Measurements from ENCODE around the gene MRPS34.
"Not testable (repeated sequence)": the region's sequence is repeated elsewhere in the genome, so short reads cannot be mapped to it uniquely, and the experiment has no call there.

Gene MRPS34

DNA sequence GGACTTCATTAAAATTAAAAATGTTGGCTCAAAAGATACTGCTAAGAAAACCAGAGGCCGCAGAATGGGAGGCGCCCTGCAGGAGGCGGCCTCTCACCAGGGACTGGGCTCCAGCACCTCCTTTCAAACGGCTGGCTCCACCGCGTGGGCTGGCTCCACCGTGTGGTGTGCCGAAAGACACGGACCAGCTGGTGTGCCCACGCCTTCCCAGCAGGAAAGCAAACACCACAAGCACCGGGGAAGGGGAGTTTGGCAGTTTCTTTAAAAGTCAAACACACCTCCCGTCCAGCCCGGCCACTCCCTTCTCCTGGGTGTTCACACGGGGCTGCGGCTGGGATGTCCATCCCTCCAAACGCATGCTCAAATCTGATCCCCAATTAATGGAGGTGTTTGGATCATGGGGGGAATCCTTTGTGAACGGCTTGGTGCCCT, 39.8 kb upstream of the MRPS34 start:
- TF ChIP-seq JUND (IDR thresholded peaks at IDR 0.05; ENCODE audit: low read depth) = no peak
- in situ Hi-C loops (cut with HindIII; ENCODE audit: low pct_unique_long_range_greater_than_20kb, low sequenced_read_pairs) = no loop called here
- peak; percentile 74 to 88 for DNase-seq (ENCODE audit: low read depth in 1 of 2, low spot score in 1 of 2)

DNA sequence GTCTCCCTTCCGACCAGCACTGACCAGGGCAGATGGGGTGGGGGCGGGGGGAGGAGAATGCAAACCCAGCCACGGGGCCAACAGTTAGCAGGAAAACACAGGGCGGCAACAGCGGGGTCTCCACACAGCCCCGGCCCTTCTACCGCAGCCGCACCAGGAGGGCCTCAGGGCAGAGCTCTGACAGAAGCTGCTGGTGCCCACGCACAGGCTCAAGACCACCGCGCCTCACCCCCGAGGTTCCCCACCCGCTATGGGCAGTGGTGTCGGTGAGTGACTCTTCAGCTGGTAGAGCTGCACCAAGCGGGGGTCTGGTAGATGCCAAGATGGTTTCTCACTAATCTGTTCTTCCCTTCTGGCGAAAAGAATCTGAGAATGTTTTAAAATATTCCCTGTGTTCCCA, 37.6 kb upstream of the MRPS34 start:
- TF ChIP-seq JUND (IDR thresholded peaks at IDR 0.05; ENCODE audit: low read depth) = no peak
- in situ Hi-C loops (cut with HindIII; ENCODE audit: low pct_unique_long_range_greater_than_20kb, low sequenced_read_pairs) = no loop called here
- DNase-seq (ENCODE audit: low read depth in 1 of 2, low spot score in 1 of 2) = no peak

DNA sequence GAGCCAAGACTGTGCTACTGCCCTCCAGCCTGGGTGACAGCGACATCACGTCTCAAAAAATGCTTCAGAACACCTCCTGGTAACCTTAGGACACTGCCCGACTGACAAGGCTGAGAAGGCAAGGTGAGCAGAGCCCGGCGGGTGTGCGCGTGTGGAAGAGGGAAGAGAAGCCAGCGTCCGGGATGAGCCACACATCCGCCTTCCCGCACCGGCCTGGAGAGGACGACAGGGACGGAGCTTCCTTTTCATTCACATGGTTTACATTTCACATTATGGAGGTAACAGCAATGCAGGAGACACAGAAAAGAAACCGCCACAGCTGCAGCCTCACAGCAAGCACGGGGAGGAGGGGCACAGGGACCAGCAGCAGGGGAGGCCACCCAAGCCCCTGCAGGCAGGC, 37.2 kb upstream of the MRPS34 start:
- no peak for DNase-seq (ENCODE audit: low read depth in 1 of 2, low spot score in 1 of 2)
- in situ Hi-C loops (cut with HindIII; ENCODE audit: low pct_unique_long_range_greater_than_20kb, low sequenced_read_pairs) = no loop called here
- TF ChIP-seq JUND (IDR thresholded peaks at IDR 0.05; ENCODE audit: low read depth) = no peak

DNA sequence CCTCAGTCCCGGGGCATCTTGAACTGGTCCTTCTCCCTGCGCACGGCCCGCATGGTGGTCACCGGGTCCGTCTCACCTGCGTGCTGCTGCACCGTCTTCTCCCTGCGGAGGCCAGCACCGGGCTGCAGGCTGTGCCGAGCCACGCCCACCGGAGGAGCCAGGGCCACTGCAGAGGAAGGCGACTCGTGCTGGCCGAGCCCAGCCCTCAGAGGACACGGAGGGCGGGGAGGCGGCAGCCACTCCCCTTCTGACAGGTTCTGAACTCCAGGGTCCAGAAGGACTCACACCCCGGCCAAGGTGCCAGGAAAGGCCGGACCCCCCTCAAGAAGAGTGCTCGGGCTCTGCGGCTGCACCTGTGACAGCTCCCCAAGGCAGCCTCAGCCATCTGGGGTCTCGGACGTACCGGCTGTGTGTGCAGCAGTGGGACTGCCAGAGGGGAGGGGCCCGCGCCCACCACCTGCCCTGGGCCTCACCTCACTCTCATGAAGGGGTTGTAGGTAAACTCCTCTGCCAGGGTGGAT, 36.4 kb upstream of the MRPS34 start:
- DNase-seq (ENCODE audit: low read depth in 1 of 2, low spot score in 1 of 2) = no peak
- in situ Hi-C loops (cut with HindIII; ENCODE audit: low pct_unique_long_range_greater_than_20kb, low sequenced_read_pairs) = no loop called here
- no peak for TF ChIP-seq JUND (IDR thresholded peaks at IDR 0.05; ENCODE audit: low read depth)

DNA sequence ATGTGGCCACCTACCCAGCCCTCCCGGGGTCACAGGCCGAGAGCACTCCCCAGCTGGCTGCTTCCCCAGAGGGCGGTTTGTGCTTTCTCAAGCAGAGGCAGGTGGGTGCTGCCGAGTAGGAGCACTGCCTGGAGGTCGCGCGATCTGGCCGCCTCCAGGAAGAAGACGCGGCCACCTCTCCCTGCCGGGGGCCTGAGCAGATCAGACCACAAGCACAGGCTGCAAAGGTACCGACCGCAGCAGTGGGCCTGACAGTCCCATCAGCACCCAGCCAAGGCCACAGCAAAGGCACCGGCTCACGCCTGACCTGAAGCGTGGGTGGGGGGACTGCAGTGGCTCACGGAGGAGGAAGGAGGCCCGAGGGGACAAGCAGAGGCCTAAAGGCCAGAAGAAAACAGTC, 35.8 kb upstream of the MRPS34 start:
- TF ChIP-seq JUND (IDR thresholded peaks at IDR 0.05; ENCODE audit: low read depth) = no peak
- in situ Hi-C loops (cut with HindIII; ENCODE audit: low pct_unique_long_range_greater_than_20kb, low sequenced_read_pairs) = no loop called here
- no peak for DNase-seq (ENCODE audit: low read depth in 1 of 2, low spot score in 1 of 2)

DNA sequence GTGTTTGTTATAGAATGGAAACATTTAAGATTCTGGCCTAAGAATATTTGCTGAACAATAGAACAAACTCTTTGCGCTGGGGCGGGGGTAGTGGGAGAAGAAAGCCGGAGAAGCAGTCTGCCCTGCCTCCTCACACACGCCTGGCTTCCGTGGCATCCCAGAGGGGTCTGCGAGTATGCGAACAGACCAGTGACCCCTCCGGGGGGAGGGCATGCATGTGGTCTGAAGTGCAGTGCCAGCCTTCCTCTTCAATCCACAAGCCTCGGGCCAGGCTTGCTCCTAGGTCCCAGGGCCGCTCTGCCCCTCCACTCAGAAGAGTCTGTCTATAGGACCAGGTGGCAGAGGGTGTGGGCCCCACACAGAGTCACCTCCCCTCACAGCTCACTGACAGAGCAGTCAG, 34.7 kb upstream of the MRPS34 start:
- no peak for TF ChIP-seq JUND (IDR thresholded peaks at IDR 0.05; ENCODE audit: low read depth)
- in situ Hi-C loops (cut with HindIII; ENCODE audit: low pct_unique_long_range_greater_than_20kb, low sequenced_read_pairs) = no loop called here
- no peak for DNase-seq (ENCODE audit: low read depth in 1 of 2, low spot score in 1 of 2)

DNA sequence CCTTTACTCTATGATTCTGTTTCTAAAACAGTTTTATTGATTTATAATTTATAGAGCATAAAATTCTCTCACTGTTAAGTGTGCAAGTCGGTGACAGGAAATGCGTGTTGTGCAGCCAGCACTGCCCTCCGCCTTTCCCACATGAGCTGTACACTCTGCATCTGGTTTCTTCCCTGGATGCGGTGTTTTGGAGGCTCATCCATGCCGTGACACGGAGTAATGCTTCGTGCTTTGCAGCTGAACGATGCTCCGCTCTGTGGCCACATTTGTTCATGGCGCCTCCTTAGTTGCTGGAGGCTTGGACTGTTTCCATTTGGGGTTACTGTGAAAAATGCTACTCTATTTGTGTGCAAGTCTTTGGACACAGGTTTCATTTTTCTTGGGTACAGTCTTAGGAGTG, 27.8 kb upstream of the MRPS34 start:
- in situ Hi-C loops (cut with HindIII; ENCODE audit: low pct_unique_long_range_greater_than_20kb, low sequenced_read_pairs) = no loop called here
- no peak for DNase-seq (ENCODE audit: low read depth in 1 of 2, low spot score in 1 of 2)
- no peak for TF ChIP-seq JUND (IDR thresholded peaks at IDR 0.05; ENCODE audit: low read depth)

DNA sequence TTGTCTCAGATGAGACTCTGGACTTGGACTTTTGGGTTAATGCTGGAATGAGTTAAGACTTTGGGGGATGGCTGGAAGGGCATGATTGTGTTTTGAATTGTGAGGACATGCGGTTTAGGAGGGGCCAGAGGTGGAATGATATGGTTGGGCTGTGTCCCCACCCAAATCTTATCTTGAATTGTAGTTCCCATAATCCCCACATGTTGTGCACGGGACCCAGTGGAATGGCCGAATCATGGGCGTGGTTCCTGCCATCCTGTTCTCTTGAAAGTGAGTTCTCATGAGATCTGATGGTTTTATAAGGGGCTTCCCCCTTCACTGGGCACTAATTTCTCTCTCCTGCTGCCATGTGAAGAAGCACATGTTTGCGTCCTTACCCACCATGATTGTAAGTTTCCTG, 26.3 kb upstream of the MRPS34 start:
- in situ Hi-C loops (cut with HindIII; ENCODE audit: low pct_unique_long_range_greater_than_20kb, low sequenced_read_pairs); DNase-seq (ENCODE audit: low read depth in 1 of 2, low spot score in 1 of 2): not testable (repeated sequence)

DNA sequence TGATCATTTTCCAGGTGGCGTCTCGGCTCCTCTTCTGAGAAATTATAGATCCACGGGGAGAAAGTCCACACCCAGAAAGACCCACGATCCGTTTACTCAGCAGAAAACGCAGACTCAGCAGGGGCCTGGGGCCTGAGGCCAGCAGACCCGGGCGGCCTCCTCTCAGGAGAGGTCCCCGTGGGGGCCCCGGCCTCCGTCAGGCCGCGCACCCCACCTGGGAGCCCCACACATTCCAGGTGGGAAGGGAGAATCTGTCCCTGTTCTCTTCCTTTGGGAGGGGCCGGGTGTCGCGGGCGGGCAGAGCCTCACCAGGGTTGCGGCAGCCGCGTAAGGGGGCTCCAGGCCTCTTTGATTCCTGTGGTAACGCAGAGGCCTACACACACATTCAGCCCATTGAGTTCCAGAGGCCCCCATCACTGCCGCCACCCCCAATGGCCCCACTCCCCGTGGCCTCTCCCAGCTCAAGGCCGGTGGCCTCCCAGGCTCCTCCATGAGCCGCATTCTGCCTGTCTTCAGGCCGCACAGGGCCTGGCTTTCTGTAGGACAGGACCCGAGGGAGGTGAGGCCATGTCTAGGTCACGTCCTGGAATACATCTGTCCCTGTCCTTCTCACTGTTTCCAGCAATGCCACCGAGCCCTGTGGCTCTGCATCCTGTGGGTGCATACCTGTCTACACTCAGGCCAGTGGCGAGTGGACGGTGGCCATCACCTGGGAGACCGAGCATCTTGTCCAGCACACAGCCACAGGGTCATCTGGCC, 22.2 kb upstream of the MRPS34 start:
- in situ Hi-C loops (cut with HindIII; ENCODE audit: low pct_unique_long_range_greater_than_20kb, low sequenced_read_pairs) = no loop called here
- no peak for DNase-seq (ENCODE audit: low read depth in 1 of 2, low spot score in 1 of 2)
- TF ChIP-seq JUND (IDR thresholded peaks at IDR 0.05; ENCODE audit: low read depth) = no peak

DNA sequence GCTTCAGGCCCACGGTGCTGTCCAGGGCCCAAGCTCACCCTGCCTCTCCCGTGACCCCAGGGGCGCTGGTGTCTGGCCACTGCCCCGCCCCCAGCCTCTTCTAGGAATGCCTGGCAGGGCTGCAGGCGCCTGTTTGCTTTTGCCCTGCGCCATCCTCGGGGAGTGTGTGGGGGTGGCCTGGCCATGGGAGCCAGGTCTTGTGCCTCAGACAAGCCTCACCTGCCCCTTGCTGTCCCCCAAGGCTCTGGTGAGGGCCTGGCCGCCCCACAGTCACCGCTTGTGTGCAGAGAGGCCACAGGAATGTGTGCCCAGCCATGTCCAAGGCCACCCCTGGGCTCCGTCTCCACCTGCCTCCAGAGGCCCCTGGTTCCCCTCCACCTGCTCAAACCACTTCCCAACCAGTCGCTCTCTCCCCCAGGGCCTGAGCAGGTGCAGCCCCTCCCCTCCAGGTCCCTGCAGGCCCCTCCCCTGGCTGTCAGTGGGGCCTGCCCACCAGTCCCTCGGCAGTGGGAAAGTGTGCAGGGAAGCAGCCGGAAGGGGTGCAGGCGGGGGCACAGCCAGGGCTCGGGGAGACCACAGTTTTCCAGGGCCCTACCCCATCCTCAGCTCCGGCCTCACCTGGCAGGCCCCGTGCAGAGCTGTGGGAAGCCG, 21.4 kb upstream of the MRPS34 start:
- in situ Hi-C loops (cut with HindIII; ENCODE audit: low pct_unique_long_range_greater_than_20kb, low sequenced_read_pairs) = no loop called here
- no peak for TF ChIP-seq JUND (IDR thresholded peaks at IDR 0.05; ENCODE audit: low read depth)
- peak; percentile 58 to 72 for DNase-seq (ENCODE audit: low read depth in 1 of 2, low spot score in 1 of 2)

DNA sequence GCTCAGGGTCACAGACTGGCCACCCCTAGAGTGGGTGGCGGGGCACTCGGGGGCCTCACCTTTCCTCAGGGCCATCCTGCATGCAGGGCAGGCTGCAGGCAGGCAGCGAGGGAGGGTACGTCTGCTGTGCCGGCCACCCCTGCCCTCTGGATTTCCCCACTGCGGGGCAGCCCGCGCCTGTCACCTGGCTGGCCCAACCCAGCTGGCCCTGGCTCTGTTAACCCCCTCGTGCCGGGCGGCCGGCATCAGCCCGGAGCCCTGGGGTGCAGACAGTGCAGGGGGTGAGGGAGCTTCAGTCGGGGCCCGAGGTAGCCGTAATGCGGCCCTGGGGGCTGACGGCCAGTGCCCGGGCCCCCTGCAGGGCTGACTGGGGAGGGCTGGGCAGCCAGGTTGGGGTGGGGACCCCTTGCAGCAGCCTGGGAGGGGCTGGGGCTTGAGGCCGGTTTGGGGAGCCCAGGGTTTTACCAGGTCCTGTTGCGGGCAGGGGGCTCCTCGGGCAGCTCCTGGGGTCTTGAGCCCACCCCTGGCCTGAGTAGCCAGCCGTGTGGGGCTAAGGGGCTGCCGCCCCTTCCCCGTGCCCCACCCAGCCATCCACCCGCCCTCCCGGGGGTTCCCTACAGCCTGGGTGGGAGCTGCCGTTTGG, 20.8 kb upstream of the MRPS34 start, which contains the start of gene IGFALS:
TSS of gene IGFALS (minus strand) at position 128 of the 643 bp plus-strand sequence. CDS start at position 75, 53 bp downstream.
- no peak for TF ChIP-seq JUND (IDR thresholded peaks at IDR 0.05; ENCODE audit: low read depth)
- in situ Hi-C loops (cut with HindIII; ENCODE audit: low pct_unique_long_range_greater_than_20kb, low sequenced_read_pairs) = no loop called here
- no peak for DNase-seq (ENCODE audit: low read depth in 1 of 2, low spot score in 1 of 2)

DNA sequence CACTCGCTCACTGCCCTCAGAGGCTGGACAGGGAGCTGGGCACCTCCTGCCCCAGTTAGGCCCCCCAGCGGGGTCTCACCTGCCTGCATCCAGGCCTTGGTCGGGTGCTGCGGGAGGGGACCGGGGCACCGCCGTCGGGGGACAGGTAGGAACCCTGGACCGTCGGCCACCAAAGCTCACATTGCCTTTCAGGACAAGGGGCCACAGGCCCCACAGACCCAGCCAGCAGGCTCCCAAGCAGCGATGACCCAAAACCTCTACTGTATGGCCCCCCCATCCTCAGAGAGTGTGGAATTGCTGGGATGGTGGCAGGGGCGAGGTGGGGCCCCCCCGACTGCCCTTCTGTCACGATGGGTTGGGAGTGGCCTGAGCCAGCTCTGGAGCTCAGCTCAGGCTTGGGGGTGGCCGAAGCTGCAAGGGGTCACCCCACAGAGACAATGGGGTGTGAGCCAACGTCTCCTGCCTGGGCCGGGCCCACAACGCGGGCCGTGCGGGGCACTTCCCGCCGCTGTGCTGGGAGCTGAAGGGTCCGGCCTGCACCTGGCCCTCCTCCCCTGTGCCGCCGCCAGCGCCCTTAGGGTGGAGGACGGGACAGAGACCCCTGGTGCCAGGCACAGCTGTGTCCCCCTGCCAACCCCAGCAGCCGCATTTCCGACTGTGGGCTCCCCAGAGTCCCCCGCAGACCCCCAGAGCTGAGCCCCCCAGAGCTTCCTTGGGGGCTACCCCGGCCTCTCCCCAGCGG, 20.1 kb upstream of the MRPS34 start:
- in situ Hi-C loops (cut with HindIII; ENCODE audit: low pct_unique_long_range_greater_than_20kb, low sequenced_read_pairs) = no loop called here
- no peak for TF ChIP-seq JUND (IDR thresholded peaks at IDR 0.05; ENCODE audit: low read depth)
- no peak for DNase-seq (ENCODE audit: low read depth in 1 of 2, low spot score in 1 of 2)

Data from T47D (cell line).